Activated CD4-positive, alpha-beta memory T cell treated with anti-CD3 and anti-CD28 coated beads, Interleukin-2, amount 10 ng/mL, durations not matched to agents 7 days and 5 days (primary cell): ENCODE data around the gene PTGES2. TPM values are rescaled to one million over a fixed set of nuclear protein-coding genes. Genes with fewer than 3 reads are reported as not detected.
"Not testable (repeated sequence)": the region's sequence is repeated elsewhere in the genome, so short reads cannot be mapped to it uniquely, and the experiment has no call there.

Experiments used
- CTCF ChIA-PET: fragments of 350-600 bp; sonication (Branson Sonifier 250); formaldehyde crosslinking; loops from one replicate; lab custom pipeline; 2021; ENCODE audit warnings: antibody characterized with exemption, inconsistent platforms; lab: Charles Lee
- POLR2A ChIA-PET: fragments of 350-600 bp; sonication (Branson Sonifier 250); formaldehyde crosslinking; loops from one replicate; lab custom pipeline; 2021; ENCODE audit warnings: antibody characterized with exemption; lab: Charles Lee
- DNase-seq: peaks from one replicate; pipeline ENCODE4 v3.0.0-alpha.2; 2020
- H3K27ac Mint-ChIP-seq: one replicate; pipeline ENCODE4 v1.8.0; 2021; ENCODE audit warnings: mild to moderate bottlenecking, mixed read lengths
- H3K27me3 Mint-ChIP-seq: one replicate; pipeline ENCODE4 v1.8.0; 2021; ENCODE audit warnings: mixed read lengths
- H3K36me3 Mint-ChIP-seq: one replicate; pipeline ENCODE4 v1.8.0; 2021; ENCODE audit warnings: low read depth, mixed read lengths
- H3K4me1 Mint-ChIP-seq: one replicate; pipeline ENCODE4 v1.8.0; 2021; ENCODE audit warnings: mixed read lengths
- H3K4me3 Mint-ChIP-seq: one replicate; pipeline ENCODE4 v1.8.0; 2021; ENCODE audit warnings: mild to moderate bottlenecking, mixed read lengths
- H3K9me3 Mint-ChIP-seq: one replicate; pipeline ENCODE4 v1.8.0; 2021; ENCODE audit warnings: mixed read lengths
- total RNA-seq, 2 experiments: library from RNA; stranded (reverse); gene quantifications; one replicate each; pipeline ENCODE4 v1.2.3, GENCODE V29; 2021

Gene PTGES2
- total RNA-seq, 2 experiments from 2014 or later: 35.6 to 38.1 TPM

DNA sequence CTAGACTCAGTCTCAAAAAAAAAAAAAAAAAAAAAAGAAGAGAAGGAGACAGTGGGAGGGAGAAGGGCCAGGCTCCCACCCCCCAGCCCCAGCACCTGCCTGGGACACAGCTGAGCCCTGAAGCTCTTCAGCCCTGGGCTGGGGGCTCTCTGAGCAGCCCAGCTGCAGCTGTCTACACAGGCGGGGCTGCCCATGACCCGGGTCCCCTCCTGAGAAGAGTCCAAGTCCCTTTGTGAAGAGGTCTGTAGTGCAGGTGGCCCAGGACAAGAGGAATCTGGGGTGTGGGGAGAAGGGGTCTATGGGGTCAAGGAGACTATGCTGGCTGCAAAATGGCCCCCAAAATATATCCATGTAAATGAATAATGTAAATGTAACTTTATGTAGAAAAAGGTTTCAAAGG, 15.1 kb upstream of the PTGES2 start:
- CTCF ChIA-PET: interaction anchor here (0.6 to 2.7 kb wide), 6 partner anchors 8 to 939 kb away, joined by 3 to 8 read pairs (median 5); no protein-coding TSS in a partner anchor
- POLR2A ChIA-PET: interaction anchor here (1.5 kb wide), 1 partner anchor 14 kb away, joined by 6 read pairs; no protein-coding TSS in a partner anchor

GRCh38 chr9:128142061-128142460, 14.5 kb upstream of the PTGES2 start:
- no peak overlapping the region for H3K4me3 Mint-ChIP-seq

More for the DNA sequence above, 15.1 kb upstream of the PTGES2 start:
- H3K4me3 Mint-ChIP-seq: no peak overlapping the region
- no peaks in the 10 kb centered on the region for H3K9me3 Mint-ChIP-seq
- H3K27ac Mint-ChIP-seq: peak overlapping the region; percentile 6
- DNase-seq: no peak
- peaks cover 19% of the 10 kb centered on the region for H3K4me1 Mint-ChIP-seq
- no peaks in the 10 kb centered on the region for H3K36me3 Mint-ChIP-seq
- no peaks in the 10 kb centered on the region for H3K27me3 Mint-ChIP-seq

DNA sequence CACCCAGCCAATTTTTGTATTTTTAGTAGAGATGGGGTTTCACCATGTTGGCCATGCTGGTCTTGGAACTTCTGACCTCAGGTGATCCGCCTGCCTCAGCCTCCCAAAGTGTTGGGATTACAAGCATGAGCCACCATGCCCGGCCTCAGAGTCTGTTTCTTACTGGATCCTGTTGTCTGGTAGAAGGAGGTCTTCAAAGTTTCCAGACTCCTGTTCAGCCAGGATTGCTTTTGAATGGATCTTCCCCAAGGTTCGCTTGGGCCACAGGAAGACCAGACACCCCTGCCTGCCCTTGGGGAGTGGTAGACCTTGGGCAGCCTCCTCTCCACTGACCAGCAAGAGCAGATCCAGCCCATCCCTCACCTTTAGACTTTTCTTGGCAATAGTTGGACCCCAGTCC, 14.1 kb upstream of the PTGES2 start:
- peak overlapping the region; percentile 67 for H3K27ac Mint-ChIP-seq
- H3K36me3 Mint-ChIP-seq: no peaks in the 10 kb centered on the region
- H3K27me3 Mint-ChIP-seq: no peaks in the 10 kb centered on the region
- ChIA-PET POLR2A (interaction anchor here (1.5 kb wide), 1 partner anchor 13 kb away, joined by 6 read pairs; no protein-coding TSS in a partner anchor), CTCF (interaction anchor here (1.2 to 2.7 kb wide), 3 partner anchors 9 to 24 kb away, joined by 4 to 8 read pairs (median 6); no protein-coding TSS in a partner anchor)
- H3K4me1 Mint-ChIP-seq: peaks cover 19% of the 10 kb centered on the region
- DNase-seq: no peak
- no peaks in the 10 kb centered on the region for H3K9me3 Mint-ChIP-seq
- H3K4me3 Mint-ChIP-seq: no peak overlapping the region

More at GRCh38 chr9:128142061-128142460, 14.5 kb upstream of the PTGES2 start:
- no peaks in the 10 kb centered on the region for H3K27me3 Mint-ChIP-seq
- no peaks in the 10 kb centered on the region for H3K36me3 Mint-ChIP-seq
- H3K4me1 Mint-ChIP-seq: peaks cover 19% of the 10 kb centered on the region
- CTCF ChIA-PET: interaction anchor here (1.2 to 2.7 kb wide), 3 partner anchors 8 to 25 kb away, joined by 4 to 8 read pairs (median 6); no protein-coding TSS in a partner anchor
- no peaks in the 10 kb centered on the region for H3K9me3 Mint-ChIP-seq
- DNase-seq: peak; percentile 56
- peak overlapping the region; percentile 67 for H3K27ac Mint-ChIP-seq
- POLR2A ChIA-PET: interaction anchor here (1.5 kb wide), 1 partner anchor 14 kb away, joined by 6 read pairs; no protein-coding TSS in a partner anchor

- Mint-ChIP-seq H3K27ac (no peak overlapping the region), H3K4me3 (no peak overlapping the region), H3K36me3 (no peaks in the 10 kb centered on the region), H3K9me3 (no peaks in the 10 kb centered on the region), H3K4me1 (peaks cover 26% of the 10 kb centered on the region), H3K27me3 (peaks cover 9% of the 10 kb centered on the region)
- POLR2A ChIA-PET: no interaction called here
- CTCF ChIA-PET: no interaction called here
- DNase-seq: no peak
Observed at GRCh38 chr9:128139621-128140020, 12.1 kb upstream of the PTGES2 start.

- no peak overlapping the region for H3K27ac Mint-ChIP-seq
- CTCF ChIA-PET: interaction anchor here (1.7 to 1.8 kb wide), 2 partner anchors 10 to 20 kb away, joined by 5 to 10 read pairs; partner anchors contain the start of gene PTGES2
- H3K9me3 Mint-ChIP-seq: no peaks in the 10 kb centered on the region
Observed at GRCh38 chr9:128138001-128138400, 10.5 kb upstream of the PTGES2 start.

GRCh38 chr9:128136816-128137793, 9.6 kb upstream of the PTGES2 start:
- Mint-ChIP-seq H3K4me3 (no peak overlapping the region), H3K36me3 (no peaks in the 10 kb centered on the region), H3K9me3 (no peaks in the 10 kb centered on the region), H3K4me1 (peaks cover 14% of the 10 kb centered on the region), H3K27me3 (peaks cover 29% of the 10 kb centered on the region), H3K27ac (no peak overlapping the region)
- CTCF ChIA-PET: interaction anchor here (1.7 to 1.8 kb wide), 2 partner anchors 9 to 19 kb away, joined by 5 to 10 read pairs; partner anchors contain the start of gene PTGES2
- POLR2A ChIA-PET: no interaction called here
- no peak for DNase-seq

More at GRCh38 chr9:128138001-128138400, 10.5 kb upstream of the PTGES2 start:
- Mint-ChIP-seq H3K36me3 (no peaks in the 10 kb centered on the region), H3K27me3 (peaks cover 23% of the 10 kb centered on the region), H3K4me1 (peaks cover 22% of the 10 kb centered on the region), H3K4me3 (no peak overlapping the region)
- DNase-seq: no peak
- POLR2A ChIA-PET: no interaction called here

GRCh38 chr9:128135561-128135960, 8.0 kb upstream of the PTGES2 start:
- H3K27ac Mint-ChIP-seq, H3K36me3 Mint-ChIP-seq, DNase-seq, CTCF ChIA-PET, H3K4me1 Mint-ChIP-seq, H3K9me3 Mint-ChIP-seq, POLR2A ChIA-PET, H3K4me3 Mint-ChIP-seq: not testable (repeated sequence)
- H3K27me3 Mint-ChIP-seq: peaks cover 41% of the 10 kb centered on the region

- H3K9me3 Mint-ChIP-seq, CTCF ChIA-PET, H3K4me3 Mint-ChIP-seq, POLR2A ChIA-PET, H3K36me3 Mint-ChIP-seq, H3K27ac Mint-ChIP-seq, DNase-seq: not testable (repeated sequence)
- Mint-ChIP-seq H3K4me1 (peaks cover 23% of the 10 kb centered on the region), H3K27me3 (peaks cover 41% of the 10 kb centered on the region)
Observed at GRCh38 chr9:128132139-128132538, 4.6 kb upstream of the PTGES2 start.

DNA sequence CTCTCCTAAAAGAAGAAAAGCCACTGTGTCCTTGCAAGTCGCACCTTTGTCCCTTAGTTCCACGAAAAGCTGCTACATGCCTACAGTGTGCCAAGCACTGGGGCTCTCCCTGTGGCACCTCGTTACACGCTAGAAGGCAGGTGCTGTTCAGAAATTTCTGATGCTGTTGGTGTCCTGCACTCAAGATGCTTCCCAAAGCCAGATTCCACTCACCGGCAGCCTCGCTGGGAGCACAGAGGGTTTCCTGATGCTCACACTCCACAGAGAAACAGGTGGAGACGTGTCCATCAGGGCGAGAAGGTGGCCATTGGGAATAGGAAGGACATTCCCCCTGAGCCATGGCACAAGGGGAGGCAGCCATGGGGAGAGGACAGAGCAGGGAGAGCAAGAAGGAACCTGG, 3.8 kb upstream of the PTGES2 start:
- CTCF ChIA-PET, POLR2A ChIA-PET, DNase-seq, H3K27ac Mint-ChIP-seq, H3K36me3 Mint-ChIP-seq, H3K9me3 Mint-ChIP-seq, H3K4me3 Mint-ChIP-seq: not testable (repeated sequence)
- Mint-ChIP-seq H3K27me3 (peaks cover 41% of the 10 kb centered on the region), H3K4me1 (peaks cover 25% of the 10 kb centered on the region)

GRCh38 chr9:128130651-128131050, 3.1 kb upstream of the PTGES2 start:
- H3K27me3 Mint-ChIP-seq: peaks cover 41% of the 10 kb centered on the region
- H3K9me3 Mint-ChIP-seq, DNase-seq, H3K36me3 Mint-ChIP-seq, H3K27ac Mint-ChIP-seq, H3K4me3 Mint-ChIP-seq, POLR2A ChIA-PET, CTCF ChIA-PET: not testable (repeated sequence)
- H3K4me1 Mint-ChIP-seq: peaks cover 27% of the 10 kb centered on the region

DNA sequence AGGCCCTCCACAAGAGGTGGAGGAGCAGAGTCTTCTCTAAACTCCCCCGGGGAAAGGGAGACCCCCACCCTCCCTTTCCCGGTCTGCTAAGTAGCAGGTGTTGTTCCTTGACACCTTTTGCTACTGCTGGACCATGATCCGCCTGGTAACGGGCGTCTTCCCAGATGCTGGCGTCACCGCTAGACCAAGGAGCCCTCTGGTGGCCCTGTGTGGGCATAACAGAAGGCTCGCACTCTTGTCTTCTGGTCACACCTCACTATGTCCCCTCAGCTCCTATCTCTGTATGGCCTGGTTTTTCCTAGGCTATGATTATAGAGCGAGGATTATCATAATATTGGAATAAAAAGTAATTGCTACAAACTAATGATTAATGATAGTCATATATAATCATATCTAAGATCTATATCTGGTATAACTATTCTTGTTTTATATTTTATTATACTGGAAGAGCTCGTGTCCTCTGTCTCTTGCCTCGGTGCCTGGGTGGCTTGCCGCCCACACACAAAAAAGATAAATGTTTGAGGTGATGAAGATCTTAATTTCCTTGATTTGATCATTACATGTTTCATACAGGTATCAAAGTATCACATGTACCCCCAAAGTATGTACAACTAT, 2.6 kb upstream of the PTGES2 start:
- H3K36me3 Mint-ChIP-seq, H3K27ac Mint-ChIP-seq, H3K9me3 Mint-ChIP-seq: not testable (repeated sequence)
- Mint-ChIP-seq H3K4me3 (peak overlapping the region; percentile 62), H3K27me3 (peaks cover 35% of the 10 kb centered on the region), H3K4me1 (peaks cover 31% of the 10 kb centered on the region)
- ChIA-PET POLR2A (interaction anchor here (3.0 kb wide), 1 partner anchor 30 kb away, joined by 19 read pairs; the partner anchor contains the start of gene BBLN), CTCF (interaction anchor here (2.0 kb wide), 1 partner anchor 12 kb away, joined by 8 read pairs; no protein-coding TSS in a partner anchor)
- peak; percentile 64 for DNase-seq

DNA sequence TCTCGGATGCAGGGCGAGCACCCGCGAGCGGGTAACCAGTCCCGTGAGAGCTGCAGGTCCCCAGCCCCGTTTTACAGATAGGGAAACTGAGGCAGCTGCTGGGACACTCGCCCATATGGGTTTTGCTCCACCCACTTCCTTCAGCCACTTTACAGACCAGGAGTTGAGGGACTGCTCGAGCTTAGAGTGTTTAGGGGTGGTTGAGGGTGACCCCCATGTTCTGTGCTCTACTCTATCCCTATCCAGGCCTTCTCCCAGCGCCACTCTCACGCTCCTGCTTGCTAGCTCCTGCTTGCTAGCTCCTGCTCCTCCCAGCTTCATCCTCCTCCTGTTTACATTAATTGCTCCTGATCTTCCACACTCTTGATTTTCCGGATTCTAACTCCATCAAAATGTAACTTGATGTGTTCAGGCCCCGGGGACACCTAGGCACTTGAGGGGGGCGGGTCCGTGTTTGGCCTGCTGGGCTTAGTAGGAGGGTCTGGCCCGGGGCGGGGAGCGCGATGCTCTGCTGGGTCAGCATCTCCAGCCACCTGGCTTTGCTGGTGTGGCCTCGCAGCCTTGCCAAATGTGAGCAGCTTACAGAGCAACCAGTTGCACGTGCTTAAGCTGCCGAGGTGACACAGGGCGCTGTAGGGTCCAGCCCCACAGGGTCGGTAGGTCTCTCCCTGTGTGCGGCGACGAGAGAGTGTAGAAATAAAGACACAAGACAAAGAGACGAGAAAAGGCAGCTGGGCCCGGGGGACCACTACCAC, 1.5 kb upstream of the PTGES2 start:
- no peaks in the 10 kb centered on the region for H3K9me3 Mint-ChIP-seq
- H3K4me1 Mint-ChIP-seq: peaks cover 36% of the 10 kb centered on the region
- ChIA-PET POLR2A (interaction anchor here (0.9 to 3.0 kb wide), 4 partner anchors 11 to 35 kb away, joined by 3 to 19 read pairs (median 5); partner anchors contain the start of gene BBLN), CTCF (interaction anchor here (0.7 to 2.1 kb wide), 16 partner anchors 8 to 212 kb away, joined by 3 to 14 read pairs (median 3); partner anchors contain the start of genes NAIF1, SLC25A25 and ST6GALNAC4)
- DNase-seq: no peak
- peak overlapping the region; percentile 91 for H3K4me3 Mint-ChIP-seq
- peaks cover 28% of the 10 kb centered on the region for H3K27me3 Mint-ChIP-seq
- H3K36me3 Mint-ChIP-seq: peaks cover 3% of the 10 kb centered on the region
- H3K27ac Mint-ChIP-seq: peak overlapping the region; percentile 96
